AML-193 (cell line): ENCODE measurements around the gene RSBN1L.
A peak's percentile ranks its signal among the peaks of the same experiment; 100 is the strongest.
"Not testable (repeated sequence)": the region's sequence is repeated elsewhere in the genome, so short reads cannot be mapped to it uniquely, and the experiment has no call there.

Experiments used
- DNase-seq, 2 experiments: peaks; one replicate each; lab custom pipeline; 2025; lab: John Stamatoyannopoulos, UW

The RSBN1L gene

DNA sequence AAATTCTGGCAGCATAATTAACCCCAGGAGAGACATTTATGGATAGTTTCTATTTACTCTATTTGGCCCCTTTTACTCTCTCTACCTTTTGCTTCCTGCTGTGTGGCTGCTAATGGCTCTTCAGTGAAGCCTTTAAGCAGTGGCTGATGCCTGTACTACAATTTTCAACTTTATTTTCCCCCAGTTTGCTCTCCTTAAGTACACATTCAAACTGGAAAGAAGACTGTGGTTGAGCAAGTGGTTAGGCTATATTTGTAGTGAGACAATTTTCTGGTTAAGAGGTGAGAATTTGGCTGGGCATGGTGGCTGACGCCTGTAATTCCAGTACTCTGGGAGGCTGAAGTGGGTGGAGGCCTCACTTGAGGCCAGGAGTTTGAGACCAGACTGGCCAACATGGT lies 8.5 kb upstream of the RSBN1L start:
- DNase-seq: no peak

DNA sequence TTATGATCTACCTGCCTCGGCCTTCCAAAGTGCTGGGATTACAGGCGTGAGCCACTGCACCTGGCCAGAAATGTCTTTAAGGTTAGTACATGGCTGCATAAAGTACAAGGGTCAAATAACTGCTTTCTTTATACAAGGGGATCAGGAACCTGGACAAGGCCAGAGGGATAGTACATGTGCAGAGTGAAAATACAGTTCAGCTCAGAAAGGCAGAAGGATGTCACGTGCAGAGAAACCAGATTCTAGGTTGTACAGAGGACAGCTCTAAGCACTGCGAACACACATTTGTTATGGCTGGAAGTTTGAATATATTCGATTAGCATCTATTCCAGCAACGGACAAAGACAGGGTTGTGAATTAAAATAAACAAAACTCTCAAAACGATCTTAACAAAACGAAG lies 6.0 kb upstream of the RSBN1L start:
- no peak for DNase-seq

DNA sequence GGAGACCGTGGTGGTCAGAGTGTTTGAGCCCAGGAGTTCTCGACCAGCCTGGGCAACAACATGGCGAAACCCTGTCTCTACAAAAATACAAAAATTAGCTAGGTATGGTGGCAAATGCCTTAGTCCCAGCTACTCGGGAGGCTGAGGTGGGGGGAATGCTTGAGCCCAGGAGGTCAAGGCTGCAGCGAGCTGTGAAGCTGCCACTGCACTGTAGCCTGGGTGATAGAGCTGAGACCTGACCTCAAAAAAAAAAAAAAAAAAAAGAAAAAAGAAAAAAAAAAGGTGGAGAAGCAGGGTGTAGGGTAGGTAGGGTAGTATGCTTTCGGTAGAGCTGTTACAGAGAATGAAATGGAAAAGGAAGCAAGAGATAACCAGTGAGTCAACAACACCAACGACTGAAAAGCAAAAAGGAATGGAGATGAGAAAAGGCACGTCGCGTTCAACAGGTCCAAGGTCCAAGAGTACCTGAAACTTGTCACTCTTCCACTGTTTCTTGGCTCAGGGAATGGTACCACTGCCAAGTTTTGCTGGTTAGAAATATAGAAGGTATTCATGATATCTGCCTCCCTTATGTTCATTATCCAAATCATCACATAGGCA lies 4.3 kb upstream of the RSBN1L start:
- DNase-seq: no peak

DNA sequence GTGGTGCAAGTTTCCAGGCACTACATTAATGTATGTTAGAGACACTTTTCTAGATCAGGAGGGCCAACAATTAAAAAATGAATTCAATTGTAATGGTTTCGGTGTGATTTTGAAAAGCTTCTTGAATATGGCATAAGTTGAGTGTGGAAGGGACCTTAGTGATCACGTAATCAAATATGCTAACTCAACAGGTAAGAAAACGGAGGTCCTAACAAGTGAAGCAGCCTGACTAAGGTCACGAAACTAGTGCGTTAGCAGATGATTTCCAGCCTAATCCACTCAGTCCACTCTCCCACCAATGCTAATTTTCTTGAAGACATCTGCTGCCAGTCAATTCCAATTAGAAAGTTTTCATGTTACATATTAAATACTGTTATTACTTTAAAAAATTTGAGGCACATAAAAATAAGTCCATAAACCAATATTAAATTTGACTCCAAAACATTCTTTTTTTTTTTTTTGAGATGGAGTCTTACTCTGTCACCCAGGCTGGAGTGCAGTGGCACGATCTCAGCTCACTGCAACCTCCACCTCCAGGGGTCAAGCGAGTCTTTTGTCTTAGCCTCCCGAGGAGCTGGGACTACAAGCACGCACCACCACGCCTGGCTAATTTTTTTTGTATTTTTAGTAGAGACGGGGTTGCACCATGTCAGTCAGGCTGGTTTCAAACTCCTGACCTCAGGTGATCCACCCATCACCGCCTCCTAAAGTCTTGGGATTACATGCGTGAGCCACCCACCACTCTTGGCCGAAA lies 2.3 kb upstream of the RSBN1L start:
- no peak for DNase-seq

DNA sequence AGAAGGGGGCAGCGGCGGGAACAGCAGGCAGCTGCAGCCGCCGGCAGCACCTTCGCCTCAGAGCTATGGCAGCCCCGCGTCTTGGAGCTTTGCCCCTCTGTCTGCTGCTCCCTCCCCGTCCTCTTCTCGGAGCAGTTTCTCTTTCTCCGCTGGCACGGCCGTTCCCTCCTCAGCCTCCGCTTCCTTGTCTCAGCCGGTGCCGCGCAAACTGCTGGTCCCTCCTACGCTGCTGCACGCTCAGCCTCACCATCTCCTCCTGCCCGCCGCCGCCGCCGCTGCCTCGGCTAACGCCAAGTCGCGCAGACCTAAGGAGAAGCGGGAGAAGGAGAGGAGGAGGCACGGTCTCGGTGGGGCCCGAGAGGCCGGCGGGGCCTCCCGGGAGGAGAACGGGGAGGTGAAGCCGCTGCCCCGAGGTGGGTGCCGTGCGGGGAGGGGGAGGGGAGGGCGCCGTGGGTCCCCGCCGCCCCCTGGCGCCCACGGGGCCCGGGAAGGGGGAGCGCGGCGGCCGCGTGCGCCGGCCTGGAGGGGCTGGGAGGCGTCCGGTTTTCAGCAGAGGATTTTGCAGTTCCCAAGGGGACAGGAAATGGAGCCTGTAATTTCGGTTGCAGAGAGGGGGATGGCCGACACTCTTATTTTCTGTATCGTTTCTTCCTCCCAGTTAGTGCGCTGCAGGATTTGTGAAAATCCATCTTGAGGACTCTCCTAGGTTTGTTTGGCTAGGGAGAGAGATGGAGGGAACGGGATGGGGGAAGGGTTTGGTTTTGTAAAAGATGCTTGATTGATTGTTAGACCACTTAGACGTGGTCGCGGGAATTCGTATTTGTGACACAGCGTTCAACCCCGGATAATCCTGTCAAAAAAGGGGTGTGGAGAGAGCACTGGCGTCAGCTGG lies 630 bp downstream of the RSBN1L start:
- DNase-seq: peak; percentile 15 to 26

DNA sequence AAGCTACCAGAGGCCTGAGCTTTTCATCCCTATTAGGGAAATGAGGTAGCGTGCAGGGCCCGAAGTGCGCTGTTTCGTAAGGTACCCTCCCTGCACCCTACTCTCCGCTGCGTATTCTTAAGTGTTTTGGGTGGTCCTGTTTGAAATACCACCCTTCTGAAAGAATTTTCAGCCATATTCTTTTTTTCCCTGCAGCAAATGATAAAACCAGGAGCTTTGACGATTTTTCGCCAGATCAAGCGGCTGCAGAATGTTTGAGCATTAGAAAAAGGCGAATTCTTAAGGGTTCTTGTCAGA lies 1.2 kb downstream of the RSBN1L start:
- peak; percentile 52 to 57 for DNase-seq

DNA sequence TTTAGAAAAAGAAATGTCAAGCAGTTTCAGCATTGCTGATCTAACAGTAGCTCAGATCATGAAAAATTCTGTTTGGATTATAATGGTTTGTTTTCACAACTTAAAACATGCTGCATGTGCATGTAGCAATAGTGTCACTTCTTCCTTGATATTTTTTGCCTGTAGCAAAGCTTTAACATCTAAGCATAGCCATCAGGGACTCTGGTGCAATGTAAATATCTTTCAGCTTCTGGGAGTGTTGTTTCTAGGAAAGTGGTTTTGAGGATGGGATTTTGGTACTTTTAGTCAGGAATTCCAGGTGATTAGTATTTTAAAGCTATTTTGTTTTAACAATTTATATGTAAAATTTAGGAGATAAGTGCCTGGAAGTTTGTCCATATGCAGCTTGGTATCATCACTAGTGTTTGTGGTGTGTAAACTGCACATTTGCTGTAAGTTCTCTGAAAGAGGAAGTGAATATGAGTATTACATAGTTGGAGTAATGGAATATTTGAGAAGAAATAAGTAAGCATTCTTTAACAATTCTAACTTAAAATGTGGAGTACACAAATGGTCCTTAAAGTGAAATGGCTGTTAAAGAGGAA lies 1.9 kb downstream of the RSBN1L start:
- peak; percentile 49 to 53 for DNase-seq

DNA sequence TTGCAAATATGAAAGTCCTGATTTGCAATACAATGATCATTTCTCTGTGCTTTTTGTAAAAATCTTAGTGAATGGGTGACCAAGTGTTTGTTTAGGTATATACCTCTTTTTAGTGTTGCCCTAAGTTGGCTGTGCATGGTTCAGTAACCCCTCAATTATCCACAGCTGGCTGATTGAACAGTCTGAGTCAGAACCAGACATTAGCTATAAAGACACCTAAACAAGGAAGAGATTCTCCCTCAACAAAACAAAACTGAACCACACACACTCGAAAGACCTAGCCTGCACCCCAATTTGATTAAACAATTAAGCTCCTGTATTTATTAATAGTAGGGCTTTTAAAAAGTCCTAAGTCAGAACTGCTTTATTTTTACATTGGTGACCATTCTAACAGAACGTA lies 2.8 kb downstream of the RSBN1L start:
- no peak for DNase-seq

DNA sequence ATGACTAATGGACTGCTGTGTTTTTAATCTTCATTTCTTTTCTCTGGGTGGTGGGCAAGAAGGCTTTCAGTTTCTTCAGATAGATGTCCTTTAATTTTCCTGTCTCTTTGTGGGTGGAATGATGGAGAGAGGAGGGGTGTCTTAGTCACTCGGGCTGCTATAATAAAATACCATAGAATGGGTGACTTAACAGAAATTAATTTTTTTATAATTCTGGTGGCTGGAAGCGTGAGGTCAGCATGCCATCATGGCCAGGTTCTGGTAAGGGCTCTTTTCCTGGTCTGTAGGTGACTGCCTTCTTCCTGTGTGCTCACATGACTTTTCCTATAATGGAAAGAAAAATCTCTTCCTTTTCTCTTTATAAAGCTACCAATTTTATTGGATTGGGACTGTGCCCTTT lies 6.3 kb downstream of the RSBN1L start:
- no peak for DNase-seq

DNA sequence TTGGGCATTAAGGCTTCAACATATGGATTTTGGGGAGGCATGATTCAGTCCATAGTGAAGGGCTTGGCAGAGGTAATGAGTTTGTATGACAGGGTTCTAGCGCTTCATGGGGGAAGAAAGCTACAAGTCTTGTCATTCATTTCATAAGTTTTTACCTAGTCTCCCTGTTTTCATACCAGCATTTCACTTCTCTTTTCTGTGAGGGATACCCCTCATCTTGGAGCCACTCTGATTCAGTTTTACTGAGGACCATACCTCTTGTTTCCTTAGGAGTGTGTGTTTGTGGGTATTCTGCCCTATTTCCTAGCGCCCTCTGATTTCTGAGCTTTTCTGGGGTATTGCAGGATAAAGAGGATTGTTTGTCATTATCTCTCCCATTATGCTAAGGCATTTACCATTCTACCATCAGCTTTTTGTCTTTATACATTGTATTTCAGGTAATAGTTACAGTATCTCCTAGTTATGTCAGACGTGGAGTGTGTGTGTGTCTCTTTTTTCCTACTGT lies 6.8 kb downstream of the RSBN1L start:
- no peak for DNase-seq

DNA sequence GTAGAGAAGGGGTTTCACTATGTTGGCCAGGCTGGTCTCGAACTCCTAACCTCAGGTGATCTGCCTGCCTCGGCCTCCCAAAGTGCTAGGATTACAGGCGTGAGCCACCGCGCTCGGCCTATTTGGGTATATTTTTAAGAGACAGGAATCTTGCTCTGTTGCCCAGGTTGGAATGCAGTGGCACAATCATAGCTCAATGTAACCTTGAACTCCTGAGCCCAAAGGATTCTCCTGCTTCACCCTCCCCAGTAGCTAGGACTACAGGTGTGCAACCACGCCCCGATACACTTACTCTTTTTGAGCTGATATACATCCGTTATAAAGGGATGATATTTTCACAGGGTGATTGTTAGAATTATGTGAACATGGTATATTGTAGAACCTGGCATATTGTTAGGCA lies 7.4 kb downstream of the RSBN1L start:
- not testable (repeated sequence) for DNase-seq

DNA sequence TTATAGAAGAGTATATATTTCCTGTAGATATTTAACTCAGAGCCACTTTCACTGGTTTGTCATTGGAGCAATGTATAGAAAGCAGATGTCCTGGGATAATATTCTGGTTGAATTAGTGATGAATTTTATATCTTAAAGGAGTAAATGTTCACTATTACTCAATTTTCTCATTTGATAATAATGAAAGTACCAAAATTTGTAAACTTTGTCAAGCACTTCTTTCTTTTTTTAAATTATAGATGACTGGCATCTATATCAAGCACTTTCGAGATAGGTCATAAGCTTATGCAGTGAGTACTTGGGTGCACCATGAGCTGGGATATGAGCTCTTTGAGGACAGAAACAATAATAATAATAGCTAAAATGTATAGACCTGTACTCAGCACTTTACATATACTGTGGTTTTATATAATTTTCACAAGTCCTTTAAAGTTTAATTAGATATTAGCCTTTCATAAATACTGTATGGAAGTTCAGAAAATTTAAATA lies 11.3 kb downstream of the RSBN1L start:
- DNase-seq: no peak

DNA sequence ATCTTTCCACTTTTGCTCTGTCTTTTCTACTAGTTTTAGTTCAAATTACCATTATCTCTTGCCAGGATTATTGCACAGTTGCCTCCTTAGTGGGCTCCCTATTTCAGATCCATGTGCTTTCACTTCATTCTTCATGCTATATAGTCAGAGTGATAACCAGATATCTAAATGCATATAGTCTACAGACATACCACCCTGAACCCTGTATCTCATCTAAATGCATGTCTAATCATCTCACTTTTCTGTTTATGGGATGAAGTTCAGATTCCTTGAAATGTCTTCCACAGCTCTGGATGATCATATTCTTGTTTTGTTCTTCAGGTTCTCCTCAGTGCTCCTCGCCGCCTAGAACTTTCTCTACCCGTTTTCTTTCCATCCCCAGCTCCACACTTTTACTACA lies 13.8 kb downstream of the RSBN1L start:
- DNase-seq: no peak

DNA sequence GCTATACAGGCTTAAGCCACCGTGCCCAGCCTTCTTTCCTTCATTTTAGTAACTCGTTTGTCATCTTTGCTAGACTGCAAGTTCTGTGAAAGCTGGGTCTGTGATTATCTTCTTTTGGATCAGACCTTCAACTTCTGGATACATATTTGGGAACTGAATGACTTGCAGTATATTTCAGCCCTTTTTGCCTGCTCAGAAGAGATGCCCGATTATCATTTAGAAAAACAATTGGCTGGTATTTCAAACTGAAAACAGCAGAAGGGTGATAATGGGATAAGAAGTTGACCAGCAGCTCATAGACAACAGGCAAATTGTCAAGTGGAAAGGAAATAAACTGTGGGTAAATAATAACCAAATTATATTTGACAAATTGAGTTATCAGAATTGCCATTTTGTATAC lies 14.6 kb downstream of the RSBN1L start:
- no peak for DNase-seq

DNA sequence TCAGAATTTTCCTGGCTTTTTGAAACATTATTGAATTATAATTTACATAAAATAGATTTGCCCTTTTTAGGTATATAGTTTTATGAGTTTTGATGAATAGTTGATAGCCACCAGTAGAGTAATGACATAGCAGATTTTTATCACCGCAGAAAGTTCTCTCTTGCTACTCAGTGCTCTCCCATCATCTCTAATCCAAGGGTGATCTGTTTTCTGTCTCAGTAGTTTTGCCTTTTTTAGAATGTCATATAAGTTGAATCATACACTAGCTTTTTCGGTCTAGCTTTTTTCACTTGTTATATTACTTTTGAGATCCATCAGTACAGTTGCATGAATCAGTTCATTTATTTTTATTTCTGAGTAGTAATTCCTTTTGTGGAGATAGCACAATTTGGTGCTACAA lies 17.9 kb downstream of the RSBN1L start:
- no peak for DNase-seq

DNA sequence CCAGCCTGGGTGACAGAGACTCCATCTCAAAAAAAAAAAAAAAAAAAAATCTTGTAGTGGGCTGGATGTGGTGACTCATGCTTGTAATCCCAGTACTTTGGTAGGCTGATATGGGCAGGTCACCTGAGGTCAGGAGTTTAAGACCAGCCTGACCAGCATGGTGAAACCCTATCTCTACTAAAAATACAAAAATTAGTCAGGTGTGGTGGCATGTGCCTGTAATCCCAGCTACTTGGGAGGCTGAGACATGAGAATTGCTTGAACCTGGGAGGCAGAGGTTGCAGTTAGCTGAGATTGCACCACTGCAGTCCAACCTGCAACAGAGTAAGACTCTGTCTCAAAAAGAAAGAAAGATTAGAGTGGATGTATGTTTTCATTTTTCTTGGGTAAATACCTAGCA lies 18.7 kb downstream of the RSBN1L start:
- not testable (repeated sequence) for DNase-seq

DNA sequence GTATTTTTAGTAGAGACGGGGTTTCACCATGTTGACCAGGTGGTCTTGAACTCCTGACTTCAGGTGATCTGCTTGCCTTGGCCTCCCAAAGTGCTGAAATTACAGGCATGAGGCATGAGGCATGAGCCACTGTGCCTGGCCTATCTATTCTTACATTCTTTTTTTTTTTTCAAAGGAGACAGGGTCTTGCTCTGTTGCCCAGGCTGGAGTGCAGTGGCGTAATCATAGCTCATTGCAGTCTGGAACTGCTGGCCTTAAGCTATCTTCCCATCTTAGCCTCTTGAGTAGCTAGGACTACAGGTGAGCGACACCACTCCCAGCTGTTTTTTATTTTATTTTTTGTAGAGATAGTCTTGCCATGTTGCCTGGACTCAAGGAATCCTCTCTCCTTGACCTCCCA lies 20.5 kb downstream of the RSBN1L start:
- no peak for DNase-seq

DNA sequence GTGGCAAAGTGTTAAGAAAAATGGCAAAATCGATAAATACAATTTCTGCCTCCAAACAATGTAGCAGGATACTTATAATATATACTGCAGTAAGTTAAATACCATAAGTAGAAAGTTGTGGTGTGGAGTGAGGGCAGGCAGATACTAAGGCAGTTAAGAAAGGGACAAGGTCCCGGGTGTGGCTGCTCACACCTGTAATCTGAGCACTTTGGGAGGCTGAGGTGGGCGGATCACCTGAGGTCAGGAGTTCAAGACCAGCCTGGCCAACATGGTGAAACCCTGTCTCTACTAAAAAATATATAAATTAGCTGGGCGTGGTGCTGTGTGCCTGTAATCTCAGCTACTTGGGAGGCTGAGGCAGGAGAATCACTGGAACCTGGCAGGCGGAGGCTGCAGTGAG lies 21.3 kb downstream of the RSBN1L start:
- not testable (repeated sequence) for DNase-seq

DNA sequence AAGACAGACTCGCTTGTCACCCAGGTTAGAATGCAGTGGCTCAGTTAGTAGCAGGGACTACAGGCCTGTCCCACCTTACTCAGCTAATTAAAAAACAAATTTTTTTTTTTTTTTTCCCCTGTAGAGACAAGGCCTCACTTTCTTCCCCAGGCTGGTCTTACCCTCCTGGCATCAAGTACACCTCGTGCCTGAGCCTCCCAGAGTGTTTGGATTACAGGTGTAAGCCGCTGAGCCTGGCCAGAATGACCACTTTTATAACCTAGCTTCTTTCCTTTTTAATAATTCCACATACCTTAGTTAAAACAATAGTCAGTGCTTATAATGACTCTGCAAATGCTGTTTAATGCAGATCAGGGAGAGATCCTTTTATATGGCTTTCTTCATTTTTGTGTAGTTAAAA lies 31.3 kb downstream of the RSBN1L start:
- DNase-seq: no peak

DNA sequence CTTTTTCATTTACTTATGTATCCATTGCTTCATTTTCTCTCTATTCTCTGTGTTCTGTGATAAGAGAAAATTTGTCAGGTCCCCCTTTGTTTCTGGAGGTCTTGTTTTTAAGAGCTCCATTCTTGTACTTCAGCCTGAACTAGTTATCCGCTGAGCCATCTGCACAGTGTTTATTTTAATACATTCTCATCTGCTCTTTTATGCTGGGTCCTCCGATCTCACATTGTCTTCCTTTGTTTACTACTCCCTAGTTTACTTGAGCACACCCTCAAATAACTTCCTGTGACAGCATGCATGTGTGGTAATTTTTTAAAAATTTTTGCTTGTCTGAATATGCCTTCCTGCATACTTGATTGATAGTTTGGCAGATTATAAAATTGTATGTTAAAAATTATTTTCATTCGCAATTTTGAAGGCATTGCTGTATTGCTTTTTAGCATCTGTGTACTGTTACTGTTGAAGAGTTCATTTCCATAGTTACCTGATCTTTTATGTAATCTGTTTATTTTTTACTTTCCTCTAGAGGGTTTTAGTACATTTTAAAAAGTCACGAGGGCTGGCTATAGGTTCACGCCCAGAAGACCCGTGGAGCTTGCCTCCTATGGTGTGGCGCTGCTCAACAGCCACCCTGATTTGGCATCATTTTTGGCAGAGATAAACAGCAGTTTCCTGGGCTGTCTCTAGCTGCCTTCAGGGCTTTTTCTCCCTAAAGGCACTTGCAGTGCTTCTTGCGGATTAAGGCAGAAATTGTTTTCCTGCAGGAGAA lies 31.9 kb downstream of the RSBN1L start:
- no peak for DNase-seq

DNA sequence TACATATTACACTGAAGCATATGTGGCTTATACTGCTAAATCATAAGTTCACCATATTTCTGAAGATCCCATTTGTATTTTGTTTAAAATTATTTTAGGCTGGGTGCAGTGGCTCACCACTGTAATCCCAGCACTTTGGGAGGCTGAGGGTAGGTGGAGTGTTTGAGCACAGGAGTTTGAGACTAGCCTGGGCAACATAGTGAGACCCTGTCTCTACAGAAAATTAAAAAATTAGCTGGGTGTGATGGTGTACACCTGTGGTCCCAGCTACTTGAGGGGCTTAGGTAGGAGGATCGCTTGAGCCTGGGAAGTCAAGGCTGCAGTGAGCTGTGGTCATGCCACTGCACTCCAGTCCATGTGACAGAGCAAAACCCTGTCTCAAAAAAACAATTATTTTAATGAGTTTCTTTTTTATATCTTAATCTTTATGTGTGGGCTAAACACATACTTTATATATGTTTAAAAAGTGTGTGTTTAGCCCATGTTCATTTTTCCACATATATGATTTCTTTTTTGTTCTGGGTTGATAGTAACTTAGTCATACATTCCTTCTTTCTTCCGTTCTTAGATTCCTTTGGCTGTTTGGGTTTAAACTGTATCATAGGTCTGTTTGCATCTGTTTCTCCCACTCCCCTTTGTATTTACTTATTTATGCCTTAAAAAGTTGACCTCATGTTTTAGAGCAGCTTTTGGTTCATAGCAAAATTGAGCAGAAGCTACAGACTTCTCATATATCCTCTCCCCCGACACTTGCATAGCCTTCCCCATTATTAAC lies 33.5 kb downstream of the RSBN1L start:
- no peak for DNase-seq
